ENCODE results near the gene ADAM12. TPM values are rescaled to one million over a fixed set of nuclear protein-coding genes. Genes with fewer than 3 reads are reported as not detected.

ADAM12 gene
- total RNA-seq, 1 experiment from 2014 or later = not detected

DNA sequence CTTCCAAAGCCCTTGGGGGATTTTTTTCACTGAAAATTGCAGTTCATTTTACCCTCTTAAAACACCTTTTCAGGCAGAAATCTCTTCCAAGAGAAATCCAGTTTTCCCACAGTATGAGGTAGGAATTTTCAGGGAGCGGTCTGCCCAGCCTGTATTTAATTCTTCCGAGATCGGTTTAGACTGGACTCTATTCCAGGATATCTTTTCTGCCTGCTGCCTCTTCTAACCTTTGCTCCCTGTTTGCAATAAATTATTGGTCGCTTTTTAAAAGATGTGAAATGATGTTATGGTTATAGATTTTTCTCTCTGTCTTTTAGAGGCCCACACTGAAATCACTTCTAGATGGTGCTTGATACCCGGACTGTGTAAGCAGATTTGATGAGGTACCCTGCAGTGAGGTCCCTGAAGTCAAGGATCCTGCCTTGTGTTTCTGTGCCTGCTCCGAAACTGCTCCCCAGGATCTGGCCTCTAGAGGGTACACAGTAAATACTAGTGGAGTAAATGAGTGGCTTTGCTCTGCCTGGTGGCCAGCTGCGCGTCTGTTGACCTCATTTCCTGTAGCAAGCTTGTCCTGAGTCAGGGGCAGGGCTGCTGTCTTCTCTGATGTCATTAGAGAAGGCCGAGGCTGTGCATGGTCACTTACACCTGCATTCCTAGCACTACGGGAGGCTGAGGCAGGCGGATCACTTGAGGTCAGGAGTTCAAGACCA lies 300.3 kb downstream of the ADAM12 start:
- no peaks in the 10 kb centered on the region for H3K4me1 Mint-ChIP-seq (ENCODE audit: low read depth, unreplicated experiment)
- H3K36me3 Mint-ChIP-seq (ENCODE audit: insufficient read depth, unreplicated experiment) = no peaks in the 10 kb centered on the region
- CTCF ChIA-PET = interaction anchor here (0.7 kb wide), 1 partner anchor 43 kb away, joined by 6 read pairs; no protein-coding TSS in a partner anchor
- peaks cover 13% of the 10 kb centered on the region for H3K27me3 Mint-ChIP-seq (ENCODE audit: unreplicated experiment)
- DNase-seq = no peak
- intact Hi-C loops (cut with micrococcal nuclease; ENCODE audit: unreplicated experiment) = no loop called here
- TF ChIP-seq, protein P1, sequence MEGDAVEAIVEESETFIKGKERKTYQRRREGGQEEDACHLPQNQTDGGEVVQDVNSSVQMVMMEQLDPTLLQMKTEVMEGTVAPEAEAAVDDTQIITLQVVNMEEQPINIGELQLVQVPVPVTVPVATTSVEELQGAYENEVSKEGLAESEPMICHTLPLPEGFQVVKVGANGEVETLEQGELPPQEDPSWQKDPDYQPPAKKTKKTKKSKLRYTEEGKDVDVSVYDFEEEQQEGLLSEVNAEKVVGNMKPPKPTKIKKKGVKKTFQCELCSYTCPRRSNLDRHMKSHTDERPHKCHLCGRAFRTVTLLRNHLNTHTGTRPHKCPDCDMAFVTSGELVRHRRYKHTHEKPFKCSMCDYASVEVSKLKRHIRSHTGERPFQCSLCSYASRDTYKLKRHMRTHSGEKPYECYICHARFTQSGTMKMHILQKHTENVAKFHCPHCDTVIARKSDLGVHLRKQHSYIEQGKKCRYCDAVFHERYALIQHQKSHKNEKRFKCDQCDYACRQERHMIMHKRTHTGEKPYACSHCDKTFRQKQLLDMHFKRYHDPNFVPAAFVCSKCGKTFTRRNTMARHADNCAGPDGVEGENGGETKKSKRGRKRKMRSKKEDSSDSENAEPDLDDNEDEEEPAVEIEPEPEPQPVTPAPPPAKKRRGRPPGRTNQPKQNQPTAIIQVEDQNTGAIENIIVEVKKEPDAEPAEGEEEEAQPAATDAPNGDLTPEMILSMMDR (IDR thresholded peaks at IDR 0.05; ENCODE audit: unreplicated experiment) = no peak
- no peak overlapping the region for H3K4me3 Mint-ChIP-seq (ENCODE audit: low read depth, unreplicated experiment)
- no peaks in the 10 kb centered on the region for H3K9me3 Mint-ChIP-seq (ENCODE audit: low read depth, unreplicated experiment)
- no TSS peak for BruUV-seq (replicated peaks)
- H3K27ac Mint-ChIP-seq (ENCODE audit: unreplicated experiment) = no peak overlapping the region

DNA sequence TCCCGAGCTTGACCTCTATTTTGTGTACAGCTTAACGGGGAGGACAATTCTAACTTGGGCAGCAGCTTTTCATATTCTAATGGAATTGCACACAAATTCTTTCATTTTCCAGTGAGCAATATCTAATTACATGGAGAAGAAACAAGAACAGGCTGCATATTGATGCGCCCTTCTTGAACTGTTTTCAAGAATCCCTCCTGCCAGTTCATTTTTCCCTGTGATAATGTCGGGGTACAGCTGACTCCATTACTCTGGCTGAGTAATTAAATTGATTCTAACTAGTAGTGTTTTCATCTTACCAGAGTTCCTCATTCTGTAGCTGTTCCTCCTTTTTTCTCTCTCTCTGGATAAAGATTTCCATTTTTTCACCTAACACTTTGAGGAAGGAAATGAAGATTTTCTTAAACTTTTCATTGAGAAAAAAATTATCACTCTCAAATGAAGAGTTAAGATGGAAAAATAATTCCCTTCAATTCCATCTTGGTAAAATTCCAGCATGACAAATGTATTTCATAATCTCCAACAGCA lies 301.1 kb downstream of the ADAM12 start:
- CTCF ChIA-PET = no interaction called here

DNA sequence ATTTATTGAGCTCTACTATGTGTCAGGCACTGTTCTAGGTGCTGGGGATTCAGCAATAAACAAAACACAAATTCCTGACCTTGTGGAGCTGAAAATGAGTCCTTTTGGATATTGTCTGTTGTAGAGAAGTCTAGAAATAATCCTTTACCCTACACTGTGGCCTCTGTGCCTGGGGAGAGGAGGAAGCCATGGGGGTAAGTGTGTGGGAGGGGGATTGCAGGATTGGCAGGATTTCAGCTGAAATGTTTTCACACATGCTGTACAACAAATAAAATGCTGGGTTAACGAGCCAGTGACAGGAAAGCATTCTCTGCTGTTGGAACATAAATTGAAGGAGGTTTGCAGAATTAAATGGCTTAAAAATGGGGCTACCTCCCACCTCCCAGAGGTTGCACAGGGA lies 302.5 kb downstream of the ADAM12 start:
- no peaks in the 10 kb centered on the region for H3K4me1 Mint-ChIP-seq (ENCODE audit: low read depth, unreplicated experiment)
- no peaks in the 10 kb centered on the region for H3K36me3 Mint-ChIP-seq (ENCODE audit: insufficient read depth, unreplicated experiment)
- no peak overlapping the region for H3K27ac Mint-ChIP-seq (ENCODE audit: unreplicated experiment)

More for the DNA sequence above, 301.1 kb downstream of the ADAM12 start:
- H3K4me3 Mint-ChIP-seq (ENCODE audit: low read depth, unreplicated experiment) = no peak overlapping the region
- no peak for DNase-seq
- TF ChIP-seq, protein P1 (IDR thresholded peaks at IDR 0.05; ENCODE audit: unreplicated experiment) = no peak
- no peak overlapping the region for H3K27ac Mint-ChIP-seq (ENCODE audit: unreplicated experiment)
- H3K9me3 Mint-ChIP-seq (ENCODE audit: low read depth, unreplicated experiment) = no peaks in the 10 kb centered on the region
- no TSS peak for BruUV-seq (replicated peaks)
- no peaks in the 10 kb centered on the region for H3K36me3 Mint-ChIP-seq (ENCODE audit: insufficient read depth, unreplicated experiment)
- H3K27me3 Mint-ChIP-seq (ENCODE audit: unreplicated experiment) = peaks cover 13% of the 10 kb centered on the region
- no peaks in the 10 kb centered on the region for H3K4me1 Mint-ChIP-seq (ENCODE audit: low read depth, unreplicated experiment)
- intact Hi-C loops (cut with micrococcal nuclease; ENCODE audit: unreplicated experiment) = no loop called here

DNA sequence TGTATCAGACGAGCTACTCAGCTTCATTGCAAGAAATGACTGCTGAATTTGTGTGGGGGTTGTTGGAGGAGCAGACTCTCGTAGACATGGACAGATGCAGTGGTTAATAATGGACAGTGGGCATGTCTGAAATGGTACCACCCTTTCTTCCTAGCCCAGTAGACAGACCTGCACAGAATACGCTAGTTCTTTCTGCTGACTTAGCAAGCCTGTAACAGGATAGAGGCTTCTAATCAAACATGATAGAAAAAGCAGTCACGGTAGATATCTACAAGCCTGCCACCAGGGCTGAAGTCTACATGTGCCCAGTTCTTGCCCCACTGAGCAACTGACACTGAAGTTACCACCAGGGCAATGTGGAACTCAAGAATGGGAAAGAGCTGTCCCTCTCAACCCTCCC lies 303.9 kb downstream of the ADAM12 start:
- intact Hi-C loops (cut with micrococcal nuclease; ENCODE audit: unreplicated experiment) = no loop called here
- Mint-ChIP-seq H3K4me3 (ENCODE audit: low read depth, unreplicated experiment) (no peak overlapping the region), H3K36me3 (ENCODE audit: insufficient read depth, unreplicated experiment) (no peaks in the 10 kb centered on the region), H3K27me3 (ENCODE audit: unreplicated experiment) (peaks cover 13% of the 10 kb centered on the region), H3K27ac (ENCODE audit: unreplicated experiment) (no peak overlapping the region), H3K4me1 (ENCODE audit: low read depth, unreplicated experiment) (no peaks in the 10 kb centered on the region), H3K9me3 (ENCODE audit: low read depth, unreplicated experiment) (no peaks in the 10 kb centered on the region)
- no TSS peak for BruUV-seq (replicated peaks)
- CTCF ChIA-PET = no interaction called here
- no peak for DNase-seq
- TF ChIP-seq, protein P1 (IDR thresholded peaks at IDR 0.05; ENCODE audit: unreplicated experiment) = no peak

More for the DNA sequence above, 302.5 kb downstream of the ADAM12 start:
- BruUV-seq (replicated peaks) = no TSS peak
- intact Hi-C loops (cut with micrococcal nuclease; ENCODE audit: unreplicated experiment) = no loop called here
- CTCF ChIA-PET = no interaction called here
- Mint-ChIP-seq H3K9me3 (ENCODE audit: low read depth, unreplicated experiment) (no peaks in the 10 kb centered on the region), H3K27me3 (ENCODE audit: unreplicated experiment) (peaks cover 13% of the 10 kb centered on the region), H3K4me3 (ENCODE audit: low read depth, unreplicated experiment) (no peak overlapping the region)
- TF ChIP-seq, protein P1 (IDR thresholded peaks at IDR 0.05; ENCODE audit: unreplicated experiment) = no peak
- no peak for DNase-seq

Data from Calu3 (cell line).